GM18511 (cell line): ENCODE results near the gene ERVW-1.
"Not testable (repeated sequence)": the region's sequence is repeated elsewhere in the genome, so short reads cannot be mapped to it uniquely, and the experiment has no call there.

Experiments used
- ATAC-seq: cut with Tn5 transposase; IDR thresholded peaks from one replicate; pipeline ENCODE4 v1.9.1; 2021; ENCODE audit warnings: mild to moderate bottlenecking, moderate library complexity; ENCODE audit not compliant: unreplicated experiment

ERVW-1 gene, protein sequence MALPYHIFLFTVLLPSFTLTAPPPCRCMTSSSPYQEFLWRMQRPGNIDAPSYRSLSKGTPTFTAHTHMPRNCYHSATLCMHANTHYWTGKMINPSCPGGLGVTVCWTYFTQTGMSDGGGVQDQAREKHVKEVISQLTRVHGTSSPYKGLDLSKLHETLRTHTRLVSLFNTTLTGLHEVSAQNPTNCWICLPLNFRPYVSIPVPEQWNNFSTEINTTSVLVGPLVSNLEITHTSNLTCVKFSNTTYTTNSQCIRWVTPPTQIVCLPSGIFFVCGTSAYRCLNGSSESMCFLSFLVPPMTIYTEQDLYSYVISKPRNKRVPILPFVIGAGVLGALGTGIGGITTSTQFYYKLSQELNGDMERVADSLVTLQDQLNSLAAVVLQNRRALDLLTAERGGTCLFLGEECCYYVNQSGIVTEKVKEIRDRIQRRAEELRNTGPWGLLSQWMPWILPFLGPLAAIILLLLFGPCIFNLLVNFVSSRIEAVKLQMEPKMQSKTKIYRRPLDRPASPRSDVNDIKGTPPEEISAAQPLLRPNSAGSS

GRCh38 chr7:92477681-92478080 lies at the start of gene ERVW-1:
Gene ERVW-1 (minus strand): TSS chr7:92477946. CDS start chr7:92470381, 7,565 bp downstream.
- not testable (repeated sequence) for ATAC-seq

- ATAC-seq = no peak
Observed at GRCh38 chr7:92523110-92523509, 45.4 kb upstream of the ERVW-1 start.

DNA sequence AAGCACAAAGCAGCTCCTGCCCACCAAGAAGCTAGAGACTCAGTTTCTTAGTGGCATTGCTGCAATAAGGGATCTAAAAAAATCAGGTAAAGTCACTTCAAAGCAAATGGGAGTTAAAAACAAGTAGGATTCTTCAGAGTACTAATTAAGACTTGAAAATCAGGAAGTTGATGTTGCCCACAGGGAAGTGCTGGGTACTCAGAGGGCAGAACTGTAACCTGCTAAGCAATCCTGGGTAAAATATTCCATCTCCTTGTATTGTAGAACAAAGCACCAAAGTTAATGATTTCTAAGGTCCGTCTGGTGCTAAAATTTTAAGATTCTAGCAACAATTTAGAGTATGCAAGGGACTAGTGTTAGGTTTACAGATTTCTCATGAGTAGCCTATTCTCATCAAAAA lies 42.3 kb upstream of the ERVW-1 start:
- no peak for ATAC-seq

- no peak for ATAC-seq
Observed at GRCh38 chr7:92517631-92518030, 39.9 kb upstream of the ERVW-1 start.

GRCh38 chr7:92513167-92513902 lies 35.6 kb upstream of the ERVW-1 start:
- no peak for ATAC-seq

DNA sequence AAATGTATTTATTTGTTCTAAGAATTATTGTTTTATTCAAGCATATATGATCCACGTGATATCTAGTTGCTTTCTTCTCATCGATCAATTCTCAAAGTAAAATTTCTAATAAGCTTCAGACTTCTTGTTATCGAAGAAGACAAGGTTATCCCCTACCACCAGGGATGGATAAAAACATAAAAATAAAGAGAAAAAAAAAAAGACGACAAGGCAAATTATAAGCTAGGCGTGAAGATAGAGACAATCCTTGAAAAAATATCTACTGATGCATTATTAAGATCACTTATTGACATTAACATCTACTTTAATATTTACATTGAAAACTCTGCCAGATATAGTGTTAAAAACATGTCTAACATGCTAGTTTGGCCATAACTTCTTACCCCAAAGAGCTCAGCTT lies 31.2 kb upstream of the ERVW-1 start:
- no peak for ATAC-seq

GRCh38 chr7:92506363-92506762 lies 28.6 kb upstream of the ERVW-1 start:
- no peak for ATAC-seq

GRCh38 chr7:92504563-92504962 lies 26.8 kb upstream of the ERVW-1 start:
- ATAC-seq = no peak

DNA sequence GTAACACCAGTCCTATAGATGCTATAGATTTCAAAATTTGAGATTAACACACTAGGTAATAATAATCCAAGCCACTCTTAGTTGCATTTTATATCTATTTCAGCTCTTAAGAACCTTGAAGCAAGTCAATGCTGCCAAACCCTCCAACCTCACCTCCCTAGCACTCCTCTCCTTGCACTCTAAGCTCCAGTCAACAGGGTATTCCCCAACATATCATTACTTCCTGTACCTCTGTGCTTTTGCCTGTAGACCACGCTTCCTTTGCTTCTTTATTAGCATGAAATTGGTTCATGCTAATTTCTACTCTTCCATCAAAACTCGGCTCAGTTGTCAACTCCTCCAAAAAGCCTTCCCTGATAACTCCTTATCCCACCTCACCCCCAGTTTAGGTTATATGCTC lies 26.0 kb upstream of the ERVW-1 start:
- no peak for ATAC-seq

DNA sequence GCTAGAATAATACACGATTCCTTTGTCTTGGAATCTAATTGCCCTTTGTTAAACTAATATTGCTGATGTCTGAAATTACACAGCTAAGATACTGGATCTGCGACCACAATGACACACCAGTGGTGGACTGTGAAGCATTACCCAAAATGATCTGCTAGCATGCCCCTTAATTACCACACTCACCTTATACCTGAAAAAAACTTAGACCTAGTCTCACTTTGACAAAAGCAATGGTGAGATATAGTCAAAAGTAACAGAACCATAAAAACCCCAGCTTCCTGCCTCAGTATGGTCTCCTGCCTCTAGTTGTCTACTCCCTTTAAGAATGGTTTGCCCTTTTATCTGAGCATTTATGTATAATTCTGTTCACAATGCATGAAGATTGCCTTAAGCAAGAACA lies 20.8 kb upstream of the ERVW-1 start:
- no peak for ATAC-seq

DNA sequence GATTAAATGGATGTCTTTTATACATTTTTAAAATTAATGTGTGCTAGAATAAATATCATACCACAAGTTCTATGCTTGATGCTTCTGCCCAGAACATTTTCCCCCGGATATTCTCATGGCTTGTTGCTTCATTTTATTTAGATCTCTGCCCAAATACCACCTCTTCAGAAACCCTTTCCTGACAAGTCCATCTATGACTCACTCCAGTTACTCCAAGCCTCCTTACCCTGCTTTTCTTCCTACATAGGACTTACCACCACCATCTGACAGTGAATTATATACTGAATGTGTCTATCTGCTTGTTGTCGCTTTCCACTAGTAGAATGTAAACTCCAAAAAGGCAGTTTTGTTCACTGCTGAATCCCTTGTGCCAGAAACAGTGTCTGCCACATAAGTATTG lies 19.1 kb upstream of the ERVW-1 start:
- no peak for ATAC-seq

GRCh38 chr7:92489634-92490033 lies 11.9 kb upstream of the ERVW-1 start:
- no peak for ATAC-seq

- ATAC-seq = no peak
Observed at GRCh38 chr7:92487804-92488203, 10.1 kb upstream of the ERVW-1 start.

DNA sequence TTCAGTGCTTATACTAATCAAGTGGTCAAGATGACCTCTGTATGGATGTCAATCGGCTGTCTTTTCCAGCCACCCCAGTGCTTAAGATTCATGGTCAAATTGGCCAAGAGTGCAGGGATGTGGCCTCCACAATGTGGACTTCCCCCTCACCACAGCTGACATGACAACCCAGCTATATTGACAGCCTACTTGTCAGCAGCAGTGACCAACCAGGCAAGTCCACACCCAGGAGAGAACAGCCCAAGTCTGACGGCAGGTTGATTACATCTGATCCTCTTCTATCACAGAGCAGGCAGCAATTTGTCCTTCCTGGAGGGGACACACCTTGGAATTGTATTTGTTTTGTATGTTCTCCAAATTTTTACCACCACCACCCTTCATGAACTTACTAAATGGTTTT lies 8.2 kb upstream of the ERVW-1 start:
- ATAC-seq = no peak

GRCh38 chr7:92485267-92485892 lies 7.6 kb upstream of the ERVW-1 start:
- ATAC-seq = no peak

GRCh38 chr7:92484226-92484625 lies 6.5 kb upstream of the ERVW-1 start:
- ATAC-seq = not testable (repeated sequence)

DNA sequence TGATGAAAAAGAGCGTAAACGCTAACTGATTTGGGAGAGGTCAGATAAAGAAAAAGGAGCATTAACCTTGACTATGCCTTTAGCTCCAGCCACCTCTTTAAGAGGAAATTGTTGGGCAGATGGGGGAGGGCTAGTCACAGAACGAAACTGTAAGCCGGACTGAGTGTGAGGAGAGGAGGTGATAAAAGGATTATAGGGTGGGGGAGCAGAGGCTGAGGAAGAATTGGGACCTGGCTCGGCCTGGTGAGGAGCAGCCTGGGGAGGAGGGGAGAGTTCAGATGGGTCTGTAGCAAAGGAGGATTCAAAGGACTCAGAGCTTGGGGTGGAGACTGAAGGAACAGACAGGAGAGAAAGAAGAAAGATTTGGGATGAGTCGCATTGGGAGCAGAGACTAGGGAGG lies 5.9 kb upstream of the ERVW-1 start:
- not testable (repeated sequence) for ATAC-seq

DNA sequence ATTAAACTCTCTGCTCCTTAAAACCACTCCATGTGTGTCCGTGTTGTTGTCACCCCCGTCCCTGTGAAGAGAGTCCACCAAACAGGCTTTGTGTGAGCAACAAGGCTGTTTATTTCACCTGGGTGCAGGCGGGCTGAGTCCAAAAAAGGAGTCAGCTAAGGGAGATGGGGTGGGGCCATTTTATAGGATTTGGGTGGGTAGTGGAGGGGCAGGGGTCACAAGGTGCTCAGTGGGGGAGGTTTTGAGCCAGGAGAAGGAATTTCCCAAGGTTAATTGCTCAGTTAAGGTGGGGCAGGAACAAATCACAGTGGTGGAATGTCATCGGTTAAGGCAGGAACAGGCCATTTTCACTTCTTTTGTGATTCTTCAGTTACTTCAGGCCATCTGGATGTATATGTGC lies 1.4 kb upstream of the ERVW-1 start:
- ATAC-seq = not testable (repeated sequence)

DNA sequence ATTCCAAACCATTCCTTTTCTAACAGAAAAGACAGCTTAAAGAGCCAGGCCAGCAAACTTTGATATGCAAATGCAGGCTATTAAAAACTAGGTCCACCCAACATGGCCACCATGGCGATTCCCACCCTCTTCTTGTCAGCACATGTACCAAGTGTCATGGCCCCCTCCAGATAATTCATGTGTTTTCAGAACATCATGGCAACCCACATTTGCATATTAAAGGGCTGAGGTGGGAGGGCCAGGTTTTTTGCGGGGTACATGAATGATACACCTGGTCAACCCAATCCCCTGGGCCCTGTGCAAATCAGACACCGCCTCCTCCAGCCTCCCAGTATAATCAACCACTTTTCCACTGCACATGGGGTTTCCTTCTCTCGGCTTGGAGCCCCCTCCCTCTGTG lies 965 bp upstream of the ERVW-1 start:
- ATAC-seq = no peak

GRCh38 chr7:92478095-92478494 lies 349 bp upstream of the ERVW-1 start:
- no peak for ATAC-seq

- not testable (repeated sequence) for ATAC-seq
Observed at GRCh38 chr7:92475851-92476590, 1.7 kb downstream of the ERVW-1 start.
